DLD1 (cell line): ENCODE data around the gene AKAP17A.
"Not testable (repeated sequence)": the region's sequence is repeated elsewhere in the genome, so short reads cannot be mapped to it uniquely, and the experiment has no call there.

Source experiments
- in situ Hi-C: cut with HindIII; loops from 2 replicates; pipeline ENCODE4 v1.10.0; 2017; ENCODE audit warnings: low sequenced_read_pairs

Gene AKAP17A

GRCh38 chrX:1591102-1591862 lies at the start of gene AKAP17A:
AKAP17A (plus strand) TSS chrX:1591604; CDS start chrX:1593463, 1,859 bp downstream.
- in situ Hi-C loops, result no loop called here

- in situ Hi-C loops, result no loop called here
Observed at GRCh38 chrX:1542994-1543725, 48.2 kb upstream of the AKAP17A start.

- in situ Hi-C loops, result no loop called here
Observed at GRCh38 chrX:1545776-1546408, 45.5 kb upstream of the AKAP17A start.

GRCh38 chrX:1546691-1547251 lies 44.6 kb upstream of the AKAP17A start:
- in situ Hi-C loops, result no loop called here

- in situ Hi-C loops, result no loop called here
Observed at GRCh38 chrX:1551959-1552546, 39.4 kb upstream of the AKAP17A start.

GRCh38 chrX:1554469-1555210 lies 36.8 kb upstream of the AKAP17A start:
- in situ Hi-C loops, result no loop called here

- in situ Hi-C loops, result no loop called here
Observed at GRCh38 chrX:1555370-1555769, 36.0 kb upstream of the AKAP17A start.

- in situ Hi-C loops, result not testable (repeated sequence)
Observed at GRCh38 chrX:1557442-1557841, 34.0 kb upstream of the AKAP17A start.

GRCh38 chrX:1558761-1559468 lies 32.5 kb upstream of the AKAP17A start:
- in situ Hi-C loops, result no loop called here

- in situ Hi-C loops, result no loop called here
Observed at GRCh38 chrX:1561164-1561563, 30.2 kb upstream of the AKAP17A start.

- in situ Hi-C loops, result not testable (repeated sequence)
Observed at GRCh38 chrX:1564077-1564476, 27.3 kb upstream of the AKAP17A start.

GRCh38 chrX:1564750-1565683 lies 26.4 kb upstream of the AKAP17A start:
- in situ Hi-C loops, result no loop called here

GRCh38 chrX:1574181-1574580 lies 17.2 kb upstream of the AKAP17A start:
- in situ Hi-C loops, result not testable (repeated sequence)

GRCh38 chrX:1576201-1576992 lies 15.0 kb upstream of the AKAP17A start:
- in situ Hi-C loops, result no loop called here

GRCh38 chrX:1577845-1578244 lies 13.6 kb upstream of the AKAP17A start:
- in situ Hi-C loops, result no loop called here

- in situ Hi-C loops, result no loop called here
Observed at GRCh38 chrX:1578511-1579173, 12.8 kb upstream of the AKAP17A start.

GRCh38 chrX:1581132-1581531 lies 10.3 kb upstream of the AKAP17A start:
- in situ Hi-C loops, result no loop called here
